H1 (cell line): ENCODE results near the gene IFNL2.

Experiments
- CTCF ChIP-seq, 3 experiments: IDR thresholded peaks; 1 replicate in 2 of 3; 2 replicates in 1 of 3; pipeline versions ENCODE4 v1.5.1 to v1.6.1; 2011; ENCODE audit warnings: low read length in 3 of 3, mild to moderate bottlenecking in 3 of 3, inconsistent platforms in 2 of 3, low read depth in 1 of 3, moderate library complexity in 1 of 3; ENCODE audit not compliant: insufficient read depth in 1 of 3; ENCODE audit errors: control extremely low read depth in 1 of 3
- POLR2A ChIP-seq, 2 experiments: IDR thresholded peaks; 1 replicate in 1 of 2; 2 replicates in 1 of 2; pipeline ENCODE4 v1.6.1; 2011; ENCODE audit warnings: low read depth in 2 of 2, low read length in 2 of 2, mild to moderate bottlenecking in 2 of 2; ENCODE audit errors: control extremely low read depth in 1 of 2
- POLR2AphosphoS5 ChIP-seq: IDR thresholded peaks from 2 replicates; pipeline ENCODE4 v1.6.1; 2011; ENCODE audit warnings: low read depth, low read length
- RNF2 ChIP-seq: fragments of 200-900, 300-1000 bp; sonication (generic); IDR thresholded peaks from 2 replicates; pipeline ENCODE4 v1.7.1; 2016; ENCODE audit warnings: borderline replicate concordance, low read depth, mild to moderate bottlenecking, antibody characterized with exemption, low read length; ENCODE audit not compliant: poor library complexity, severe bottlenecking; ENCODE audit errors: missing control alignments
- SP2 ChIP-seq: IDR thresholded peaks from 2 replicates; pipeline ENCODE4 v1.6.1; 2012; ENCODE audit warnings: mild to moderate bottlenecking, low read length, inconsistent platforms
- YY1 ChIP-seq: IDR thresholded peaks from 2 replicates; pipeline ENCODE4 v1.6.1; 2011; ENCODE audit warnings: low read depth, mild to moderate bottlenecking, low read length

- TF ChIP-seq POLR2A (IDR thresholded peaks at IDR 0.05; ENCODE audit: control extremely low read depth in 1 of 2, low read depth in 2 of 2, low read length in 2 of 2) (no peak), CTCF (IDR thresholded peaks at IDR 0.05; ENCODE audit: control extremely low read depth in 1 of 3, insufficient read depth in 1 of 3, low read depth in 1 of 3, low read length in 3 of 3) (no peak), SP2 (no peak), POLR2AphosphoS5 (no peak), YY1 (no peak), RNF2 (no peak)
These were observed 13.5 kb upstream of the IFNL2 start for GRCh38 chr19:39254531-39255345.
